ENCODE results near the gene PPP1R37. TPM values are rescaled to one million over a fixed set of nuclear protein-coding genes. Genes with fewer than 3 reads are reported as not detected.

The PPP1R37 gene
- total and polyA plus RNA-seq, 2 of the 8 experiments (the other 6 are each of a cell fraction or from before 2014, with no cell fraction given), result 14.6 to 25.7 TPM

DNA sequence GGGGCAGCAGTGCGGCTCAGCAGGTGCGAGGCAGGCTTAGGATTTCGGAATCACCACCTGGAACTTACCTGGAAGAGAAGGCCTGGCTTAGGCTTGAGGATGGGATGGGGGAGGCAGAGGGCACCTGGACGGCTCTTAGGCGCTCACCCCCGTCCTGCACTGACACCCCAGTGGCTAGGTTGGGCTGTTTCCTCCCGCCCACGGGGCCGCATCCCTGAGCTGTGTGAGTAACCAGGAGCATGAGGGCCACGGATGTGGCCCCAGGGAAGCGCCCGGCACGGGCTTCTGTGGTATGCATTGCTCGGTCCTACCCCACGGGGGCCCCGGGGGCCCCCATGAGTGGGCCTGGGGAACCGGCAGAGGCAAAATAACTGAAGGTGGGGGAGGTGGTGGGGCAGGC, 70.2 kb downstream of the PPP1R37 start (continued):
- TF ChIP-seq GTF2F1 (IDR thresholded peaks at IDR 0.05; ENCODE audit: borderline replicate concordance, low read depth, low read length), result no peak
- no peak for TF ChIP-seq RFX5 (IDR thresholded peaks at IDR 0.05; ENCODE audit: borderline replicate concordance, low read depth, low read length)
- TF ChIP-seq FOSL1 (IDR thresholded peaks at IDR 0.05; ENCODE audit: insufficient read depth, low read depth, low read length), result no peak
- TF ChIP-seq PHF8 (conservative IDR thresholded peaks at IDR 0.05; ENCODE audit: low read depth, low read length), result no peak
- no peak for TF ChIP-seq CHD2 (IDR thresholded peaks at IDR 0.05; ENCODE audit: low read length)
